ENCODE measurements around the gene TSTD2.

TSTD2 gene

GRCh38 chr9:97556721-97557605 lies 76.2 kb downstream of the TSTD2 start:
- CTCF ChIA-PET = interaction anchor here (0.6 to 0.8 kb wide), 4 partner anchors 23 to 359 kb away, joined by 3 to 4 read pairs (median 3); no protein-coding TSS in a partner anchor
- POLR2A ChIA-PET (ENCODE audit: low non-redundant PET) = interaction anchor here (0.7 kb wide), 1 partner anchor 17 kb away, joined by 3 read pairs; no protein-coding TSS in a partner anchor
- DNase-seq (ENCODE audit: low spot score) = no peak
- TF ChIP-seq CTCF (conservative IDR thresholded peaks at IDR 0.05; ENCODE audit: low read depth) = no peak
- H3K27ac ChIP-seq = no peak overlapping the region; the same call in 1 of the 2 replicates

- TF ChIP-seq CTCF (conservative IDR thresholded peaks at IDR 0.05; ENCODE audit: low read depth) = no peak
- H3K27ac ChIP-seq = no peak overlapping the region
- DNase-seq (ENCODE audit: low spot score) = no peak
- ChIA-PET POLR2A (ENCODE audit: low non-redundant PET) (no interaction called here), CTCF (interaction anchor here (0.6 to 0.7 kb wide), 2 partner anchors 43 to 247 kb away, joined by 3 to 4 read pairs; no protein-coding TSS in a partner anchor)
Measured at GRCh38 chr9:97556036-97556720, 77.0 kb downstream of the TSTD2 start.

- DNase-seq (ENCODE audit: low spot score) = no peak
- no peak for TF ChIP-seq CTCF (conservative IDR thresholded peaks at IDR 0.05; ENCODE audit: low read depth)
- ChIA-PET CTCF (interaction anchor here (0.6 to 1.0 kb wide), 2 partner anchors 43 to 54 kb away, joined by 3 read pairs; no protein-coding TSS in a partner anchor), POLR2A (ENCODE audit: low non-redundant PET) (no interaction called here)
- no peak overlapping the region for H3K27ac ChIP-seq
Measured at GRCh38 chr9:97555164-97555563, 78.0 kb downstream of the TSTD2 start.

GRCh38 chr9:97554566-97555075 lies 78.5 kb downstream of the TSTD2 start:
- no peak for DNase-seq (ENCODE audit: low spot score)
- no peak overlapping the region for H3K27ac ChIP-seq
- ChIA-PET POLR2A (ENCODE audit: low non-redundant PET) (no interaction called here), CTCF (interaction anchor here (0.6 to 1.0 kb wide), 3 partner anchors 44 to 519 kb away, joined by 3 read pairs; no protein-coding TSS in a partner anchor)
- TF ChIP-seq CTCF (conservative IDR thresholded peaks at IDR 0.05; ENCODE audit: low read depth) = no peak

- TF ChIP-seq CTCF (conservative IDR thresholded peaks at IDR 0.05; ENCODE audit: low read depth) = no peak
- H3K27ac ChIP-seq = no peak overlapping the region
- ChIA-PET POLR2A (ENCODE audit: low non-redundant PET) (no interaction called here), CTCF (no interaction called here)
- no peak for DNase-seq (ENCODE audit: low spot score)
Measured at GRCh38 chr9:97553841-97554240, 79.3 kb downstream of the TSTD2 start.

- DNase-seq (ENCODE audit: low spot score) = no peak
- H3K27ac ChIP-seq = no peak overlapping the region
- ChIA-PET POLR2A (ENCODE audit: low non-redundant PET) (no interaction called here), CTCF (interaction anchor here (0.6 to 1.0 kb wide), 2 partner anchors 62 to 79 kb away, joined by 3 to 4 read pairs; no protein-coding TSS in a partner anchor)
- TF ChIP-seq CTCF (conservative IDR thresholded peaks at IDR 0.05; ENCODE audit: low read depth) = no peak
Measured at GRCh38 chr9:97553141-97553540, 80.0 kb downstream of the TSTD2 start.

All from RWPE1 (cell line).